Gastrocnemius medialis (tissue), 4 donors: ENCODE results near the gene LMBR1. TPM values are rescaled to one million over a fixed set of nuclear protein-coding genes. Genes with fewer than 3 reads are reported as not detected.

Source experiments
- ATAC-seq, 2 donors: fragments of 150-250 bp; one replicate each; pipeline ENCODE4 v1.9.1; 2016
- DNase-seq, 2 donors: peaks; one replicate each; pipeline ENCODE4 v3.0.0-alpha.2; 2019
- H3K27ac ChIP-seq, 4 donors: fragments of 200-600 bp; sonication (generic); 1 replicate in 1 of 4; 2 replicates in 3 of 4; pipeline ENCODE4 v1.5.1; 2016 to 2018; ENCODE audit warnings: mild to moderate bottlenecking in 2 of 4, moderate library complexity in 1 of 4
- H3K27me3 ChIP-seq, 3 donors: fragments of 200-600 bp; sonication (generic) in 2 of 3; 1 replicate in 1 of 3; 2 replicates in 2 of 3; pipeline versions ENCODE4 v1.5.1 to v1.6.0; 2016 to 2019; ENCODE audit warnings: mild to moderate bottlenecking in 1 of 3, moderate library complexity in 1 of 3
- H3K36me3 ChIP-seq, 2 donors: fragments of 200-600 bp; sonication (generic) in 1 of 2; one replicate each; pipeline ENCODE4 v1.5.1; 2017 to 2018
- H3K4me1 ChIP-seq, 2 donors: fragments of 200-600 bp; sonication (generic) in 1 of 2; one replicate each; pipeline ENCODE4 v1.5.1; 2016 to 2017; ENCODE audit warnings: mild to moderate bottlenecking in 2 of 2
- H3K4me3 ChIP-seq, 4 donors: fragments of 200-600 bp; sonication (generic) in 3 of 4; 1 replicate in 1 of 4; 2 replicates in 3 of 4; pipeline ENCODE4 v1.5.1; 2016 to 2019; ENCODE audit warnings: mild to moderate bottlenecking in 2 of 4
- H3K9me3 ChIP-seq, 3 donors: fragments of 200-600 bp; sonication (generic) in 2 of 3; 1 replicate in 1 of 3; 2 replicates in 2 of 3; pipeline ENCODE4 v1.5.1; 2016 to 2019
- CTCF ChIP-seq, 5 experiments: fragments of 450-650 bp in 3 of 5; fragments of 200-600 bp in 2 of 5; sonication (generic) in 2 of 5; IDR thresholded peaks in 4 of 5; conservative IDR thresholded peaks in 1 of 5; 1 replicate in 4 of 5; 2 replicates in 1 of 5; pipeline ENCODE4 v1.5.1; 2016 to 2019; ENCODE audit warnings: antibody characterized with exemption in 5 of 5, mild to moderate bottlenecking in 3 of 5, moderate library complexity in 3 of 5
- POLR2A ChIP-seq, 2 donors: fragments of 450-650 bp; IDR thresholded peaks; one replicate each; pipeline ENCODE4 v1.6.1; 2017; ENCODE audit warnings: antibody characterized with exemption in 2 of 2, mild to moderate bottlenecking in 2 of 2, moderate library complexity in 2 of 2
- in situ Hi-C, 4 donors: fragments of 200-750 bp; cut with MboI; loops; one replicate each; pipeline versions ENCODE4 v1.15.0 to v1.8.0; 2017; ENCODE audit warnings: low sequenced_read_pairs in 4 of 4
- intact Hi-C: fragments of 100-400 bp; cut with DNase I; formaldehyde crosslinking; loops from one replicate; pipeline ENCODE4 v1.15.1; 2023; ENCODE audit warnings: low total_unique reads
- total RNA-seq, 4 donors: library from RNA; depleted of rRNA; stranded (reverse); fragments of >200 nt; gene quantifications; one replicate each; pipeline versions ENCODE4 v1.1.0 to v1.2.3, GENCODE V29; 2016

LMBR1 gene
- total RNA-seq, 4 donors from 2014 or later, result 27.9 to 87.0 (median 35.3) TPM

- TF ChIP-seq POLR2A (IDR thresholded peaks at IDR 0.05) (no peak), CTCF (IDR thresholded peaks at IDR 0.05 in 4 of 5, conservative IDR thresholded peaks at IDR 0.05 in 1 of 5) (no peak)
- H3K9me3 ChIP-seq, result no peaks in the 10 kb centered on the region
- in situ Hi-C loops, result no loop called here
These were observed 120.3 kb downstream of the LMBR1 start for GRCh38 chr7:156772725-156773124.

GRCh38 chr7:156768698-156769472, 124.1 kb downstream of the LMBR1 start:
- H3K27ac ChIP-seq, result no peak overlapping the region
- no peak overlapping the region for H3K4me3 ChIP-seq
- in situ Hi-C loops, result no loop called here
- H3K27me3 ChIP-seq, result no peaks in the 10 kb centered on the region
- no peaks in the 10 kb centered on the region for H3K36me3 ChIP-seq
- no peak for DNase-seq
- intact Hi-C loops, result no loop called here
- TF ChIP-seq CTCF (IDR thresholded peaks at IDR 0.05 in 4 of 5, conservative IDR thresholded peaks at IDR 0.05 in 1 of 5), result no peak
- no peak for TF ChIP-seq POLR2A (IDR thresholded peaks at IDR 0.05)
- H3K9me3 ChIP-seq, result no peaks in the 10 kb centered on the region
- H3K4me1 ChIP-seq, result peaks cover 0 to 3% of the 10 kb centered on the region in 2 donors
- peak in 1 of 2 donors; percentile 41 for ATAC-seq

More at GRCh38 chr7:156772725-156773124, 120.3 kb downstream of the LMBR1 start:
- no peak for DNase-seq
- peaks cover 0 to 3% of the 10 kb centered on the region in 2 donors for H3K4me1 ChIP-seq
- H3K4me3 ChIP-seq, result no peak overlapping the region
- no peaks in the 10 kb centered on the region for H3K36me3 ChIP-seq
- no peak for ATAC-seq
- no peak overlapping the region for H3K27ac ChIP-seq
- intact Hi-C loops, result no loop called here
- no peaks in the 10 kb centered on the region for H3K27me3 ChIP-seq

DNA sequence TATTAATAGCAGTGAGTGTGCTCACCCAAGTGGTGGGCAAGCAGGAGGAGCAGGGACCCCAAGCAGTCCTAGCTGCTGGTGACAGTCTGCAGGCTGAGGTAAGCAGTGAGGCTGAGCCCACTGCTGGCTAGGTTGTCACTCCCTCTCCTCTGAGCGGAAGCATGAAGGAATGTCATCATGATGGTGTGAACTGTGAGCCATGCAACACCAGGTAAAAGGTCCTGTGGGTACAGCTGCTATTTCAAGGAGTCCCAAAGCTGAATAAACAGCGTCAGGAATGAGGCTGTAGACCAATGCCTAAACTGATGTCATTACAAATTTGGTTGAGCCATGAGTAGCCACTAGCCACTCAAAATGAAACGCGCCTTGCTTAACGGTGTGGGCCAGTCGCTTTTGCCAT, 126.3 kb downstream of the LMBR1 start:
- Histone ChIP-seq H3K36me3 (peaks cover 0 to 10% of the 10 kb centered on the region in 2 donors), H3K27me3 (no peaks in the 10 kb centered on the region), H3K9me3 (no peaks in the 10 kb centered on the region), H3K4me3 (no peak overlapping the region), H3K27ac (no peak overlapping the region), H3K4me1 (peaks cover 0 to 3% of the 10 kb centered on the region in 2 donors)
- no peak for DNase-seq
- TF ChIP-seq POLR2A (IDR thresholded peaks at IDR 0.05), result no peak
- TF ChIP-seq CTCF (IDR thresholded peaks at IDR 0.05 in 4 of 5, conservative IDR thresholded peaks at IDR 0.05 in 1 of 5), result no peak
- no peak for ATAC-seq
- intact Hi-C loops, result no loop called here
- in situ Hi-C loops, result no loop called here

DNA sequence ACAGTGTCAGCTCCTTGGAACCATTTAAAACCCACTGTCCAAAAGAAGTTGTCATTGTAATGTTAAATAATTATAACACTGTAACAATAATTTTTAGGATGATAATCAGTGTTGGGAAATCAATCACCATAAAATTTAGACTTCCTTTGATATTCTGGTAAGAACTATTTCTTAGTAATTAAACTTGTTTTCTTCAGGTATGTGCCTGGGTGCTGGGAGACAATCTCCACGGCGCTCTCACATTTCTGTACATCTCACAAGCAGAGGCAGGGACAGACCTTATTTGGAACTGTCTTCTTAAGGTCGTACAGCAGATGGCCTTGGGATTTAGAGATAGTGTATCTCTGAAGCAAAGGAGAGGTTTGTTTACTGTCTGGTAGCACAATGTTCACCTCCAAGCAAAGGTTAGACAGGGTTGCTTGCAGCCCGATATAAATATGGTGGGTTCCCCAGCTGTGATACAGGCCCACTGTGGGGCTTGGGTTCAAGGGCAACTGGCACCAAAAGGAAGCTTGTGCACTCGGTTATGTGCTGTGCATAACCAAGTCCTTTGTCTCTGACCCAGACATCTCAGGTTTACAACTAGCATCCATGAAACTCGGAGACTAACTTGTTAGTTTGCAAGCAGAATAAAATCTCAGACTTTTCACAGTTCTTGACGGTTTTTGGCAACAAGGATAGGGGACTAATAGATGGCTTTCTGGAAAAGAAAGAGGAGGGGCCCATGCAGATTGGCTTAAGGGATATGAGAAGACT, 126.9 kb downstream of the LMBR1 start:
- no peak overlapping the region for H3K27ac ChIP-seq
- peaks cover 0 to 3% of the 10 kb centered on the region in 2 donors for H3K4me1 ChIP-seq
- no peaks in the 10 kb centered on the region for H3K27me3 ChIP-seq
- no peaks in the 10 kb centered on the region for H3K9me3 ChIP-seq
- H3K4me3 ChIP-seq, result no peak overlapping the region
- ATAC-seq (no peak), DNase-seq (no peak)
- in situ Hi-C loops, result no loop called here
- intact Hi-C loops, result no loop called here
- H3K36me3 ChIP-seq, result peaks cover 0 to 14% of the 10 kb centered on the region in 2 donors
- TF ChIP-seq CTCF (IDR thresholded peaks at IDR 0.05 in 4 of 5, conservative IDR thresholded peaks at IDR 0.05 in 1 of 5) (no peak), POLR2A (IDR thresholded peaks at IDR 0.05) (no peak)
